GM03348 (cell line): ENCODE data around the gene FOXE3.

Experiments used
- DNase-seq: peaks from one replicate; pipeline ENCODE4 v3.0.0; 2012; ENCODE audit warnings: low spot score

Gene FOXE3

GRCh38 chr1:47415728-47416318 lies at the start of gene FOXE3:
Gene FOXE3 (plus strand): TSS chr1:47416285. CDS start chr1:47416316, 31 bp downstream.
- DNase-seq = no peak

- DNase-seq = no peak
These were observed 48.4 kb upstream of the FOXE3 start for GRCh38 chr1:47367651-47368050.

GRCh38 chr1:47371016-47371517 lies 45.0 kb upstream of the FOXE3 start:
- no peak for DNase-seq

GRCh38 chr1:47374501-47374900 lies 41.6 kb upstream of the FOXE3 start:
- no peak for DNase-seq

GRCh38 chr1:47378147-47378546 lies 37.9 kb upstream of the FOXE3 start:
- no peak for DNase-seq

GRCh38 chr1:47380699-47381098 lies 35.4 kb upstream of the FOXE3 start:
- no peak for DNase-seq

GRCh38 chr1:47382399-47382983 lies 33.6 kb upstream of the FOXE3 start:
- DNase-seq = no peak

- DNase-seq = no peak
These were observed 32.0 kb upstream of the FOXE3 start for GRCh38 chr1:47384083-47384482.

GRCh38 chr1:47385020-47385419 lies 31.1 kb upstream of the FOXE3 start:
- no peak for DNase-seq

GRCh38 chr1:47386268-47386667 lies 29.8 kb upstream of the FOXE3 start:
- DNase-seq = no peak

GRCh38 chr1:47388030-47388890 lies 27.8 kb upstream of the FOXE3 start:
- DNase-seq = peak; percentile 20

GRCh38 chr1:47388891-47389238 lies 27.2 kb upstream of the FOXE3 start:
- peak; percentile 87 for DNase-seq

- no peak for DNase-seq
These were observed 26.4 kb upstream of the FOXE3 start for GRCh38 chr1:47389731-47390130.

- no peak for DNase-seq
These were observed 25.2 kb upstream of the FOXE3 start for GRCh38 chr1:47390843-47391242.

- no peak for DNase-seq
These were observed 22.9 kb upstream of the FOXE3 start for GRCh38 chr1:47393141-47393540.

GRCh38 chr1:47395433-47395832 lies 20.7 kb upstream of the FOXE3 start:
- no peak for DNase-seq

GRCh38 chr1:47396671-47397196 lies 19.4 kb upstream of the FOXE3 start:
- DNase-seq = no peak

- DNase-seq = no peak
These were observed 16.8 kb upstream of the FOXE3 start for GRCh38 chr1:47399138-47399845.

- DNase-seq = no peak
These were observed 16.3 kb upstream of the FOXE3 start for GRCh38 chr1:47399846-47400155.

GRCh38 chr1:47401761-47402160 lies 14.3 kb upstream of the FOXE3 start:
- DNase-seq = no peak

- DNase-seq = no peak
These were observed 13.5 kb upstream of the FOXE3 start for GRCh38 chr1:47402591-47402990.

- DNase-seq = no peak
These were observed 12.7 kb upstream of the FOXE3 start for GRCh38 chr1:47403321-47403910.
